Gastrocnemius medialis (tissue), 4 donors: ENCODE results near the gene SCN9A.

Experiments
- POLR2A ChIP-seq, 2 donors: fragments of 450-650 bp; IDR thresholded peaks; one replicate each; pipeline ENCODE4 v1.6.1; 2017; ENCODE audit warnings: antibody characterized with exemption in 2 of 2, mild to moderate bottlenecking in 2 of 2, moderate library complexity in 2 of 2
- TF ChIP-seq, protein P1 (sequence below), 5 experiments: fragments of 450-650 bp in 3 of 5; fragments of 200-600 bp in 2 of 5; sonication (generic) in 2 of 5; IDR thresholded peaks in 4 of 5; conservative IDR thresholded peaks in 1 of 5; 1 replicate in 4 of 5; 2 replicates in 1 of 5; pipeline ENCODE4 v1.5.1; 2016 to 2019; ENCODE audit warnings: antibody characterized with exemption in 5 of 5, mild to moderate bottlenecking in 3 of 5, moderate library complexity in 3 of 5

DNA sequence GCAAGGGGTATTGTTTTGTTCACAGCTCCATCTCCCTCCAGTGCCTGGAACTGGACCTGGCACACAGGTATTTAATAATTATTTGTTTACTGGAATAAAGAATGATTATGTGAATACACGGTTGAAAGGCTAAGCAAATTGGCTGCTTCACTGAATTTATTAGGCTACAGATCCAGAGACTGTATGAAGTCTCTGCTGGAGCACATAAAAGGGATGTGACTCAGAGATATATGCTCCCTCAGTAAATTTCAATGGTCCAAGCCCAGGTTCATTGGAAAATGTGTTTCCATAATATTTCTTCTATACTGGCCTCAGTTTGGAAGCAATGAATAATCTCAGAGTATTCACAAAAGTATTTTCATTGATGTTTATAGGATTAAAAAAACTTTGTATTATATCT is 126.4 kb downstream of the SCN9A start:
- TF ChIP-seq, protein P1, sequence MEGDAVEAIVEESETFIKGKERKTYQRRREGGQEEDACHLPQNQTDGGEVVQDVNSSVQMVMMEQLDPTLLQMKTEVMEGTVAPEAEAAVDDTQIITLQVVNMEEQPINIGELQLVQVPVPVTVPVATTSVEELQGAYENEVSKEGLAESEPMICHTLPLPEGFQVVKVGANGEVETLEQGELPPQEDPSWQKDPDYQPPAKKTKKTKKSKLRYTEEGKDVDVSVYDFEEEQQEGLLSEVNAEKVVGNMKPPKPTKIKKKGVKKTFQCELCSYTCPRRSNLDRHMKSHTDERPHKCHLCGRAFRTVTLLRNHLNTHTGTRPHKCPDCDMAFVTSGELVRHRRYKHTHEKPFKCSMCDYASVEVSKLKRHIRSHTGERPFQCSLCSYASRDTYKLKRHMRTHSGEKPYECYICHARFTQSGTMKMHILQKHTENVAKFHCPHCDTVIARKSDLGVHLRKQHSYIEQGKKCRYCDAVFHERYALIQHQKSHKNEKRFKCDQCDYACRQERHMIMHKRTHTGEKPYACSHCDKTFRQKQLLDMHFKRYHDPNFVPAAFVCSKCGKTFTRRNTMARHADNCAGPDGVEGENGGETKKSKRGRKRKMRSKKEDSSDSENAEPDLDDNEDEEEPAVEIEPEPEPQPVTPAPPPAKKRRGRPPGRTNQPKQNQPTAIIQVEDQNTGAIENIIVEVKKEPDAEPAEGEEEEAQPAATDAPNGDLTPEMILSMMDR (IDR thresholded peaks at IDR 0.05 in 4 of 5, conservative IDR thresholded peaks at IDR 0.05 in 1 of 5) = no peak
- no peak for TF ChIP-seq POLR2A (IDR thresholded peaks at IDR 0.05)
